Measurements from ENCODE around the gene BRSK1. TPM values are rescaled to one million over a fixed set of nuclear protein-coding genes. Genes with fewer than 3 reads are reported as not detected.

The BRSK1 gene
- total and polyA plus RNA-seq, 7 donors, result 0.14 to 1.1 (median 0.77) TPM

GRCh38 chr19:55319785-55320184 is 36.0 kb downstream of the BRSK1 start:
- Histone ChIP-seq H3K36me3 (ENCODE audit: insufficient read depth in 1 of 2, low read depth in 1 of 2) (no peaks in the 10 kb centered on the region), H3K27ac (no peak overlapping the region), H3K27me3 (ENCODE audit: insufficient read depth in 3 of 3, low read length in 2 of 3) (peaks cover 0 to 6% (median 0%) of the 10 kb centered on the region in 3 donors), H3K4me1 (no peaks in the 10 kb centered on the region), H3K4me3 (no peak overlapping the region), H3K9me3 (no peaks in the 10 kb centered on the region)
- DNase-seq (peak; percentile 43 to 73), ATAC-seq (peak; percentile 48 to 96 (median 78))
- 12 to 21% (median 15%) methylated on average over 21 of the region's 21 CpGs for WGBS, 3 donors
- intact Hi-C loops (cut with DNase I), result no loop called here
- TF ChIP-seq CTCF (IDR thresholded peaks at IDR 0.05), result no peak

GRCh38 chr19:55320844-55321419 is 37.1 kb downstream of the BRSK1 start:
- TF ChIP-seq CTCF (IDR thresholded peaks at IDR 0.05), result no peak
- WGBS, 3 donors, result 79 to 87% (median 86%) methylated on average over 8 of the region's 8 CpGs
- Histone ChIP-seq H3K4me3 (no peak overlapping the region), H3K36me3 (ENCODE audit: insufficient read depth in 1 of 2, low read depth in 1 of 2) (no peaks in the 10 kb centered on the region), H3K27me3 (ENCODE audit: insufficient read depth in 3 of 3, low read length in 2 of 3) (peaks cover 0 to 10% (median 0%) of the 10 kb centered on the region in 3 donors), H3K27ac (no peak overlapping the region), H3K4me1 (no peaks in the 10 kb centered on the region), H3K9me3 (no peaks in the 10 kb centered on the region)
- intact Hi-C loops (cut with DNase I), result no loop called here
- ATAC-seq (no peak), DNase-seq (no peak)

GRCh38 chr19:55321466-55322137 is 37.8 kb downstream of the BRSK1 start:
- H3K36me3 ChIP-seq (ENCODE audit: insufficient read depth in 1 of 2, low read depth in 1 of 2), result no peaks in the 10 kb centered on the region
- intact Hi-C loops (cut with DNase I), result no loop called here
- DNase-seq (no peak), ATAC-seq (no peak)
- H3K4me1 ChIP-seq, result no peaks in the 10 kb centered on the region
- H3K27ac ChIP-seq, result no peak overlapping the region
- H3K27me3 ChIP-seq (ENCODE audit: insufficient read depth in 3 of 3, low read length in 2 of 3), result peaks cover 0 to 10% (median 0%) of the 10 kb centered on the region in 3 donors
- H3K4me3 ChIP-seq, result no peak overlapping the region
- no peak for TF ChIP-seq CTCF (IDR thresholded peaks at IDR 0.05)
- H3K9me3 ChIP-seq, result no peaks in the 10 kb centered on the region
- WGBS, 3 donors, result 71 to 77% (median 73%) methylated on average over 8 to 9 of the region's 9 CpGs

GRCh38 chr19:55322204-55322885 is 38.5 kb downstream of the BRSK1 start:
- H3K27ac ChIP-seq, result no peak overlapping the region
- no peak for DNase-seq
- intact Hi-C loops (cut with DNase I), result no loop called here
- H3K36me3 ChIP-seq (ENCODE audit: insufficient read depth in 1 of 2, low read depth in 1 of 2), result no peaks in the 10 kb centered on the region
- no peak for ATAC-seq
- H3K27me3 ChIP-seq (ENCODE audit: insufficient read depth in 3 of 3, low read length in 2 of 3), result peaks cover 0 to 10% (median 0%) of the 10 kb centered on the region in 3 donors
- no peak for TF ChIP-seq CTCF (IDR thresholded peaks at IDR 0.05)
- no peaks in the 10 kb centered on the region for H3K4me1 ChIP-seq
- 54 to 67% (median 61%) methylated on average over 11 to 12 of the region's 12 CpGs for WGBS, 3 donors
- H3K4me3 ChIP-seq, result no peak overlapping the region
- H3K9me3 ChIP-seq, result no peaks in the 10 kb centered on the region
